ENCODE measurements around the gene ALPK3.

ALPK3 gene

GRCh38 chr15:84887938-84888337 lies 70.8 kb downstream of the ALPK3 start:
- H3K9ac ChIP-seq, result no peak overlapping the region
- H3K36me3 ChIP-seq (ENCODE audit: control insufficient read depth, insufficient read depth, low read length), result no peaks in the 10 kb centered on the region
- H3K27me3 ChIP-seq (ENCODE audit: control insufficient read depth, insufficient read depth, low read length), result no peaks in the 10 kb centered on the region
- no peak for TF ChIP-seq CTCF (IDR thresholded peaks at IDR 0.05)
- no peak overlapping the region for H3K4me3 ChIP-seq (ENCODE audit: low read depth, low read length)
- H3K27ac ChIP-seq, result no peak overlapping the region
- no peaks in the 10 kb centered on the region for H3K9me3 ChIP-seq (ENCODE audit: control insufficient read depth, low read length)
- H3K4me2 ChIP-seq (ENCODE audit: low read length), result no peak overlapping the region
- H3K4me1 ChIP-seq, result no peaks in the 10 kb centered on the region
- no peaks in the 10 kb centered on the region for H3K79me2 ChIP-seq
- no peak overlapping the region for H2AFZ ChIP-seq

- TF ChIP-seq CTCF (IDR thresholded peaks at IDR 0.05), result no peak
These were observed 71.5 kb downstream of the ALPK3 start for GRCh38 chr15:84888639-84889038.

GRCh38 chr15:84889313-84889990 lies 72.3 kb downstream of the ALPK3 start:
- Histone ChIP-seq H2AFZ (no peak overlapping the region), H3K4me1 (no peaks in the 10 kb centered on the region), H3K9me3 (ENCODE audit: control insufficient read depth, low read length) (no peaks in the 10 kb centered on the region), H3K27ac (no peak overlapping the region), H3K4me2 (ENCODE audit: low read length) (no peak overlapping the region), H3K9ac (no peak overlapping the region), H3K4me3 (ENCODE audit: low read depth, low read length) (no peak overlapping the region), H3K27me3 (ENCODE audit: control insufficient read depth, insufficient read depth, low read length) (no peaks in the 10 kb centered on the region), H3K36me3 (ENCODE audit: control insufficient read depth, insufficient read depth, low read length) (no peaks in the 10 kb centered on the region), H3K79me2 (no peaks in the 10 kb centered on the region)
- no peak for TF ChIP-seq CTCF (IDR thresholded peaks at IDR 0.05)

More at GRCh38 chr15:84888639-84889038, 71.5 kb downstream of the ALPK3 start:
- no peaks in the 10 kb centered on the region for H3K27me3 ChIP-seq (ENCODE audit: control insufficient read depth, insufficient read depth, low read length)
- H3K4me1 ChIP-seq, result no peaks in the 10 kb centered on the region
- H3K36me3 ChIP-seq (ENCODE audit: control insufficient read depth, insufficient read depth, low read length), result no peaks in the 10 kb centered on the region
- no peak overlapping the region for H3K4me3 ChIP-seq (ENCODE audit: low read depth, low read length)
- no peak overlapping the region for H3K27ac ChIP-seq
- H2AFZ ChIP-seq, result no peak overlapping the region
- no peak overlapping the region for H3K4me2 ChIP-seq (ENCODE audit: low read length)
- no peaks in the 10 kb centered on the region for H3K9me3 ChIP-seq (ENCODE audit: control insufficient read depth, low read length)
- no peak overlapping the region for H3K9ac ChIP-seq
- no peaks in the 10 kb centered on the region for H3K79me2 ChIP-seq

- Histone ChIP-seq H3K4me1 (no peaks in the 10 kb centered on the region), H3K27me3 (ENCODE audit: control insufficient read depth, insufficient read depth, low read length) (no peaks in the 10 kb centered on the region), H2AFZ (no peak overlapping the region), H3K9me3 (ENCODE audit: control insufficient read depth, low read length) (no peaks in the 10 kb centered on the region), H3K9ac (no peak overlapping the region), H3K36me3 (ENCODE audit: control insufficient read depth, insufficient read depth, low read length) (no peaks in the 10 kb centered on the region), H3K27ac (no peak overlapping the region), H3K79me2 (no peaks in the 10 kb centered on the region), H3K4me3 (ENCODE audit: low read depth, low read length) (no peak overlapping the region), H3K4me2 (ENCODE audit: low read length) (no peak overlapping the region)
- no peak for TF ChIP-seq CTCF (IDR thresholded peaks at IDR 0.05)
These were observed 73.0 kb downstream of the ALPK3 start for GRCh38 chr15:84889991-84890669.
